MCF 10A (cell line): ENCODE measurements around the gene THAP9. TPM values are rescaled to one million over a fixed set of nuclear protein-coding genes. Genes with fewer than 3 reads are reported as not detected.

Experiments used
- Bru-seq: library from RNA; stranded (reverse); fragments of 400-500 nt; gene quantifications from one replicate; lab custom pipeline; 2021; lab: Mats Ljungman, UMichigan
- BruChase-seq, 2 experiments: library from RNA; stranded (reverse); fragments of 400-500 nt; gene quantifications; one replicate each; lab custom pipeline; 2021; lab: Mats Ljungman, UMichigan
- BruUV-seq: library from RNA; stranded (reverse); fragments of 400-500 nt; replicated peaks from 2 replicates; lab custom pipeline; 2021; lab: Mats Ljungman, UMichigan
- CTCF ChIA-PET: fragments of 300-600 bp; sonication (Branson Sonifier 250); formaldehyde crosslinking; extraction: SDS; loops from one replicate; lab custom pipeline; 2021; ENCODE audit warnings: antibody characterized with exemption, inconsistent platforms; lab: Yijun Ruan, JAX
- POLR2A ChIA-PET: fragments of 300-600, 350-650 bp; sonication (Branson Sonifier 250); formaldehyde crosslinking; extraction: SDS; loops from one replicate; lab custom pipeline; 2020; ENCODE audit warnings: antibody characterized with exemption, inconsistent platforms; lab: Yijun Ruan, JAX
- DNase-seq: peaks from one replicate; pipeline ENCODE4 v3.0.0-alpha.2; 2018; ENCODE audit not compliant: unreplicated experiment
- H3K27ac Mint-ChIP-seq: one replicate; pipeline ENCODE4 v1.8.0; 2022; ENCODE audit warnings: mild to moderate bottlenecking, low read depth, mixed read lengths; ENCODE audit not compliant: unreplicated experiment
- H3K27me3 Mint-ChIP-seq: one replicate; pipeline ENCODE4 v1.8.0; 2022; ENCODE audit warnings: mixed read lengths; ENCODE audit not compliant: insufficient read depth, unreplicated experiment
- H3K36me3 Mint-ChIP-seq: one replicate; pipeline ENCODE4 v1.8.0; 2022; ENCODE audit warnings: mild to moderate bottlenecking, moderate library complexity, mixed read lengths; ENCODE audit not compliant: insufficient read depth, unreplicated experiment
- H3K4me1 Mint-ChIP-seq: one replicate; pipeline ENCODE4 v1.8.0; 2022; ENCODE audit warnings: mixed read lengths; ENCODE audit not compliant: insufficient read depth, unreplicated experiment
- H3K4me3 Mint-ChIP-seq: one replicate; pipeline ENCODE4 v1.8.0; 2022; ENCODE audit warnings: mild to moderate bottlenecking, moderate library complexity, mixed read lengths; ENCODE audit not compliant: unreplicated experiment
- H3K9me3 Mint-ChIP-seq: one replicate; pipeline ENCODE4 v1.8.0; 2022; ENCODE audit warnings: mixed read lengths; ENCODE audit not compliant: unreplicated experiment
- CTCF ChIP-seq: fragments of 200-600 bp; IDR thresholded peaks from one replicate; pipeline ENCODE4 v1.8.0; 2022; ENCODE audit warnings: antibody characterized with exemption, mild to moderate bottlenecking; ENCODE audit not compliant: unreplicated experiment
- intact Hi-C: fragments of 100-400 bp; cut with micrococcal nuclease; formaldehyde crosslinking; loops from 2 replicates; pipeline ENCODE4 v1.14.1; 2022
- long read RNA-seq: library from polyadenylated mRNA; stranded (forward); transcript quantifications from one replicate; pipeline ENCODE4 v2.0.0, GENCODE V29; 2022
- total RNA-seq: library from RNA; stranded (reverse); gene quantifications from 2 replicates; pipeline ENCODE4 v1.2.3, GENCODE V29; 2022

THAP9 gene, protein sequence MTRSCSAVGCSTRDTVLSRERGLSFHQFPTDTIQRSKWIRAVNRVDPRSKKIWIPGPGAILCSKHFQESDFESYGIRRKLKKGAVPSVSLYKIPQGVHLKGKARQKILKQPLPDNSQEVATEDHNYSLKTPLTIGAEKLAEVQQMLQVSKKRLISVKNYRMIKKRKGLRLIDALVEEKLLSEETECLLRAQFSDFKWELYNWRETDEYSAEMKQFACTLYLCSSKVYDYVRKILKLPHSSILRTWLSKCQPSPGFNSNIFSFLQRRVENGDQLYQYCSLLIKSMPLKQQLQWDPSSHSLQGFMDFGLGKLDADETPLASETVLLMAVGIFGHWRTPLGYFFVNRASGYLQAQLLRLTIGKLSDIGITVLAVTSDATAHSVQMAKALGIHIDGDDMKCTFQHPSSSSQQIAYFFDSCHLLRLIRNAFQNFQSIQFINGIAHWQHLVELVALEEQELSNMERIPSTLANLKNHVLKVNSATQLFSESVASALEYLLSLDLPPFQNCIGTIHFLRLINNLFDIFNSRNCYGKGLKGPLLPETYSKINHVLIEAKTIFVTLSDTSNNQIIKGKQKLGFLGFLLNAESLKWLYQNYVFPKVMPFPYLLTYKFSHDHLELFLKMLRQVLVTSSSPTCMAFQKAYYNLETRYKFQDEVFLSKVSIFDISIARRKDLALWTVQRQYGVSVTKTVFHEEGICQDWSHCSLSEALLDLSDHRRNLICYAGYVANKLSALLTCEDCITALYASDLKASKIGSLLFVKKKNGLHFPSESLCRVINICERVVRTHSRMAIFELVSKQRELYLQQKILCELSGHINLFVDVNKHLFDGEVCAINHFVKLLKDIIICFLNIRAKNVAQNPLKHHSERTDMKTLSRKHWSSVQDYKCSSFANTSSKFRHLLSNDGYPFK
- 3.6 and 4.0 TPM in 2 replicates for total RNA-seq
- Bru-seq, nascent RNA, result percentile 58 among the genes with signal in this experiment
- BruChase-seq, experiment 1, labeled RNA remaining after a 6-hour chase, result percentile 55 among the genes with signal in this experiment
- BruChase-seq, experiment 2, labeled RNA remaining after a 2-hour chase, result percentile 59 among the genes with signal in this experiment
- long read RNA-seq, partial matches to known transcripts, result 0 of 7 reads
- long read RNA-seq, other reads (novel, unspliced or antisense), result 3 of 7 reads

DNA sequence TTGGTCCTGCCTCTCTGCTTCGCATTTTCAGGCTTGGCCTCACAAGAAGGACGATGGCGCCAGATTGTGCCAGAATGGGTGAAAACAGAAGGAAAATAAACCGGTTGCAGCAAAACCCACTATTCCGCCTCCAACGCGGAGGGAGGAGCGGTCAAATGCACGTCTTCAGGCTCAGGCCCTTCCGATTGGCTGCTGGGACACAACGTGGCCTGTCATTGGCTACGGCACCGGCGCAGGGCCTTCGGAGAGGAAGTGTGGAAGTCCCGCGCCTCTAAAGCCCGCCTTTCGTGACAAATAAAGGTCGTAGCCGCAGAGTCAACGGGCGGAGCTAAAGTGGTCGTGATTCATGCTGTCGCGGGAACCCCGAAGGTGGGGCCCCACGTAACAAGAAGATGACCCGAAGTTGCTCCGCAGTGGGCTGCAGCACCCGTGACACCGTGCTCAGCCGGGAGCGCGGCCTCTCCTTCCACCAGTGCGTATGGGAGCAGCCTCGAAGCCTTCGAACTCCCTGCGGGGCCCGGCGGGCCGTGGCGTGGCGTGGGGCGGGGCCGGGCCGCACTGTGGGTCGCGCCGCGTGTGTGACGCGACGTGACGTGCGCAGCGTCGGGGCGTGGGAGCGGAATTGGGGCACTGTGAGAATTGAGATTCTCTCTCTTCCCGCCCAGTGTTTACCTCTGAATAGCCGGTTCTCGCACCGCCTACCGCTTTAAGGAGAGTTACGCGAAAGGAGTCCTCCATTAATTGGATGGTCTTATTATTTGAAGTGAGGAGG is at the start of gene THAP9:
THAP9 (plus strand) TSS at position 325 of the 772 bp plus-strand sequence; CDS start at position 393, 68 bp downstream.
- no peaks in the 10 kb centered on the region for H3K27me3 Mint-ChIP-seq
- ChIA-PET POLR2A (interaction anchor here (0.6 to 7.5 kb wide), 33 partner anchors 12 to 585 kb away, joined by 3 to 327 read pairs (median 4); partner anchors contain the start of genes COPS4, COQ2, HNRNPD and HNRNPDL), CTCF (interaction anchor here (0.6 to 2.4 kb wide), 4 partner anchors 9 to 380 kb away, joined by 3 to 6 read pairs (median 5); no protein-coding TSS in a partner anchor)

GRCh38 chr4:82851318-82851717 is 49.2 kb upstream of the THAP9 start:
- Mint-ChIP-seq H3K9me3 (no peaks in the 10 kb centered on the region), H3K36me3 (peaks cover 98% of the 10 kb centered on the region), H3K27ac (peak overlapping the region; percentile 1), H3K4me3 (no peak overlapping the region), H3K4me1 (peaks cover 6% of the 10 kb centered on the region), H3K27me3 (no peaks in the 10 kb centered on the region)
- intact Hi-C loops, result no loop called here
- TF ChIP-seq CTCF, result no peak
- no peak for DNase-seq
- CTCF ChIA-PET, result interaction anchor here (1.4 to 1.8 kb wide), 2 partner anchors 25 to 431 kb away, joined by 4 to 5 read pairs; no protein-coding TSS in a partner anchor
- POLR2A ChIA-PET, result interaction anchor here (0.6 to 6.1 kb wide), 3 partner anchors 26 to 48 kb away, joined by 3 to 26 read pairs (median 5); partner anchors contain the start of gene THAP9
- BruUV-seq, result no TSS peak

More for the DNA sequence above, at the start of gene THAP9:
- no peak within 1 kb of the TSS for H3K27ac Mint-ChIP-seq
- H3K4me1 Mint-ChIP-seq, result peaks cover 11% of the 10 kb centered on the region
- no TSS peak for BruUV-seq
- intact Hi-C loops, result loop anchor here (1.0 to 5.0 kb wide), 3 partner anchors 9 to 382 kb away; partner anchors contain the start of genes COQ2 and SEC31A
- DNase-seq, result peak; percentile 99
- H3K36me3 Mint-ChIP-seq, result peaks cover 23% of the 10 kb centered on the region
- TF ChIP-seq CTCF, result no peak
- no peaks in the 10 kb centered on the region for H3K9me3 Mint-ChIP-seq
- H3K4me3 Mint-ChIP-seq, result no peak within 1 kb of the TSS

- CTCF ChIA-PET, result interaction anchor here (0.7 to 1.8 kb wide), 8 partner anchors 9 to 1938 kb away, joined by 3 to 7 read pairs (median 4); no protein-coding TSS in a partner anchor
- peak; percentile 33 for TF ChIP-seq CTCF
- peak; percentile 58 for DNase-seq
Observed at GRCh38 chr4:82851885-82852750, 48.4 kb upstream of the THAP9 start.

More at GRCh38 chr4:82851885-82852750, 48.4 kb upstream of the THAP9 start:
- Mint-ChIP-seq H3K4me1 (peaks cover 6% of the 10 kb centered on the region), H3K4me3 (no peak overlapping the region), H3K9me3 (no peaks in the 10 kb centered on the region), H3K36me3 (peaks cover 97% of the 10 kb centered on the region), H3K27me3 (no peaks in the 10 kb centered on the region), H3K27ac (peak overlapping the region; percentile 1)
- intact Hi-C loops, result loop anchor here (1.0 kb wide), 1 partner anchor 46 kb away; no protein-coding TSS in a partner anchor
- POLR2A ChIA-PET, result interaction anchor here (0.8 to 6.1 kb wide), 3 partner anchors 13 to 47 kb away, joined by 3 to 26 read pairs (median 5); partner anchors contain the start of gene THAP9
- BruUV-seq, result no TSS peak
